Astrocyte of the spinal cord (primary cell): ENCODE measurements around the gene AFG3L2.

Experiments
- DNase-seq: peaks from one replicate; pipeline ENCODE4 v3.0.0; 2011; ENCODE audit warnings: low read depth, low spot score
- H3K4me3 ChIP-seq: 2 replicates; pipeline ENCODE4 v1.5.1; 2011; ENCODE audit warnings: low read depth, mild to moderate bottlenecking, low read length, moderate library complexity
- in situ Hi-C: cut with HindIII; loops from 2 replicates; pipeline ENCODE4 v1.10.0; 2017; ENCODE audit warnings: low sequenced_read_pairs
- TF ChIP-seq, protein P1 (sequence below): IDR thresholded peaks from 2 replicates; pipeline ENCODE4 v1.5.1; 2012; ENCODE audit warnings: low read depth, mild to moderate bottlenecking, low read length, inconsistent platforms

The AFG3L2 gene

DNA sequence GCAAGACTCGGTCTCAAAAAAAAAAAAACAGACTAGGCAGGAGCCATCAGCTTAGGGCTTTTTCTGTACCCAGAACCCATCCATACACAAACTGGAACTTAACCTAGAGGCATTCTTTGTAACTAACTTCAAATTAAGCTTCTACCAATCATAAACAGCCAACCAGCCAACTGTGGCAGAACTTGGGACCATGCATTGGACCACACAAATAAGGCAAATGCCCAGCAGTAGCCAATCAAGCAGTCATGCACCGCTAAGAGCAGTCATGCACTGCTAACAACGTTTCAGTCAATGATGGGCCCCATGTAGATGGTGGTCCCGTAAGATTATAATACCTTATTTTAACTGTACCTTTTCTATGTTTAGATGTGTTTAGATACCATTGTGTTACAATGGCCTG, 46.3 kb downstream of the AFG3L2 start:
- no peak for DNase-seq
- TF ChIP-seq, protein P1, sequence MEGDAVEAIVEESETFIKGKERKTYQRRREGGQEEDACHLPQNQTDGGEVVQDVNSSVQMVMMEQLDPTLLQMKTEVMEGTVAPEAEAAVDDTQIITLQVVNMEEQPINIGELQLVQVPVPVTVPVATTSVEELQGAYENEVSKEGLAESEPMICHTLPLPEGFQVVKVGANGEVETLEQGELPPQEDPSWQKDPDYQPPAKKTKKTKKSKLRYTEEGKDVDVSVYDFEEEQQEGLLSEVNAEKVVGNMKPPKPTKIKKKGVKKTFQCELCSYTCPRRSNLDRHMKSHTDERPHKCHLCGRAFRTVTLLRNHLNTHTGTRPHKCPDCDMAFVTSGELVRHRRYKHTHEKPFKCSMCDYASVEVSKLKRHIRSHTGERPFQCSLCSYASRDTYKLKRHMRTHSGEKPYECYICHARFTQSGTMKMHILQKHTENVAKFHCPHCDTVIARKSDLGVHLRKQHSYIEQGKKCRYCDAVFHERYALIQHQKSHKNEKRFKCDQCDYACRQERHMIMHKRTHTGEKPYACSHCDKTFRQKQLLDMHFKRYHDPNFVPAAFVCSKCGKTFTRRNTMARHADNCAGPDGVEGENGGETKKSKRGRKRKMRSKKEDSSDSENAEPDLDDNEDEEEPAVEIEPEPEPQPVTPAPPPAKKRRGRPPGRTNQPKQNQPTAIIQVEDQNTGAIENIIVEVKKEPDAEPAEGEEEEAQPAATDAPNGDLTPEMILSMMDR = no peak
- in situ Hi-C loops = no loop called here
- H3K4me3 ChIP-seq = no peak overlapping the region

DNA sequence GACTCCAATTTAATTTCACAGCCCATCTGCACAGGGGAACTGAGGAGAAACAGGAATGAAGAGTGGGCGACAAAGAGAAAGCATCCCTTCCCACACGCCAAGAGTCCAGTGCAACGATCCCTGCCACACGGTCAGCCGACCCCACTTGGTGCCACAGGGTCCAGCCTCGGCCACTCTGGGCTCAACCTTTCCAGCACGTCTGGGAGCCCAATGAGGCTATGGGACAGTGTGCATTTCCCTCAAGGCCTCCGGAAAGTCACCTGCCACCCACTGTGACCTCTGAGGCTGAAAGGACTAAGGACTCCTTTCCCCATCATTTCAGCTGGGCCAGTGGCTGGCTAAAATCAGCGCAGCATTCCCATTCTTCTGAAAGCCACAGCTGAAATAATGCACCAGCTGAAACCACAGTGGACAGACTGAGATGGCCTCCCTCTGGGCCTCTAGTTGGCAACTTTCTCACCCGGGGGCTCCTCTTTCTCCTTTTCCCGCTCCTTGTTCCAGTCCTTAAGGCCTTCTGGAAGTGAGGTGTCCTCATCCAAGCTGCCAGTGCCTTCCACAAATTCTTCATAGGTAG, 47.8 kb downstream of the AFG3L2 start:
- TF ChIP-seq, protein P1 = no peak

DNA sequence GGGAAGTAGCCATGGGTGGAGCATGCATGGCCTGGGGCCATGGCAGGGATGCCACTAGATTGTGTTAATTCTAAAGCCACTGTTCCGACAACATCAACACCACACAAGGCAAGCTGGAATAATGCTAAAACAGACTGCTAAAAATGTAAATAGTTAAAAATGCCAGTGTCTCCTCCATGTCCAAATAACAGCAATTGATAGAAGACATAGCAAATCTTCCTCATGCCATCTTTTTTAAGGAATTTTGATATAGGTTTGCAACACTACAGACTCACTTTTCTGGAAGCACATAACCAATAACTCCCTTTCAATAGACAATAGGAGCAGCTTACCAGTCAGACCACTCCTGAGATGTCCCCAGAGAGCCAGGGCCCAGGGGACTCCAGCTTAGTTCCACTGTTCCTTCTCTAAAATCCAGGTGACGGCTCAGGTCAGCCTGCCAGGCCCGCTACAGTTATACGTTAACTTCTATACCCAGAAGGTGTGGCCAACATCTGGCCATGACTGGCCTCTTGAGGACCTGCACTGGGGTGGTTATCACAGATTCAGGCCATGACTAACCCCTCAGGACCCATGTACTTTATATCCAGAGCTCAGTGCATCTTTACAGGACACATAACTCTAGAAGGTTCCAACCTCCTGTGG, 48.7 kb downstream of the AFG3L2 start:
- in situ Hi-C loops = no loop called here
- no peak for DNase-seq

More for the DNA sequence above, 47.8 kb downstream of the AFG3L2 start:
- in situ Hi-C loops = no loop called here
- DNase-seq = no peak
- H3K4me3 ChIP-seq = no peak overlapping the region

DNA sequence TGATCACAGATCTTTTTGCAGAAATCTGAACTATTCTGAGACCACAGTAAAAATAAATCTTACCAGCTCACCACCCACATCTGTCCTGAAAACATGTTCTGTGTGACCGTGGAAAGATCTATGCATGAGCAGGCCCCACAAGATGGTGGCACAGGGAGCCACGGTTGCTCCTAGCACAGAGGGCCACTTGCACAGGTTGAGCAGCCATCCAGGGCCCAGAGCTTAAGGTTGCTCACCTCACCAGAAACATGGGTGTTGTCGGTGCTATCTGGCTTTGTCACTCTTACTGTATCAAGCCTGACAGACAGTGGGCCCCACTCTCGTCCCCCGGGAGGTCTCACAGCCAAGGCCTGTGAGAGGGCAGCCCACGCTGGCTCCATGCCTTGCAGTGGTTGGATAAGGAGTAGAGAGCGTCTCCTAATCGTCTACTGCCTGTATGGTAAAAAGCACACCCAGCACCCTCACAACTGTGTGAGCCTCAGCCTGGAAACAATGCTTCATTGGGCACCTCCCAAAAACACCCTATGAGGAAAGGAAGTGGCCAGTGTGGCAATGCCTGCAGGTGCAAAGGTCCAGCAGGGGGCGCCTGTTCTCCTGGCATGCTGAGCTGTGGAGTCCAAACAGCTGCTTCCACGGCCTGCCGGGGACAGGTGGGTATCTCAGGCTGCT, 49.4 kb downstream of the AFG3L2 start:
- in situ Hi-C loops = no loop called here
- peak; percentile 66 for DNase-seq
- no peak overlapping the region for H3K4me3 ChIP-seq
- TF ChIP-seq, protein P1 = peak; percentile 92

More for the DNA sequence above, 48.7 kb downstream of the AFG3L2 start:
- TF ChIP-seq, protein P1 = no peak
- no peak overlapping the region for H3K4me3 ChIP-seq

DNA sequence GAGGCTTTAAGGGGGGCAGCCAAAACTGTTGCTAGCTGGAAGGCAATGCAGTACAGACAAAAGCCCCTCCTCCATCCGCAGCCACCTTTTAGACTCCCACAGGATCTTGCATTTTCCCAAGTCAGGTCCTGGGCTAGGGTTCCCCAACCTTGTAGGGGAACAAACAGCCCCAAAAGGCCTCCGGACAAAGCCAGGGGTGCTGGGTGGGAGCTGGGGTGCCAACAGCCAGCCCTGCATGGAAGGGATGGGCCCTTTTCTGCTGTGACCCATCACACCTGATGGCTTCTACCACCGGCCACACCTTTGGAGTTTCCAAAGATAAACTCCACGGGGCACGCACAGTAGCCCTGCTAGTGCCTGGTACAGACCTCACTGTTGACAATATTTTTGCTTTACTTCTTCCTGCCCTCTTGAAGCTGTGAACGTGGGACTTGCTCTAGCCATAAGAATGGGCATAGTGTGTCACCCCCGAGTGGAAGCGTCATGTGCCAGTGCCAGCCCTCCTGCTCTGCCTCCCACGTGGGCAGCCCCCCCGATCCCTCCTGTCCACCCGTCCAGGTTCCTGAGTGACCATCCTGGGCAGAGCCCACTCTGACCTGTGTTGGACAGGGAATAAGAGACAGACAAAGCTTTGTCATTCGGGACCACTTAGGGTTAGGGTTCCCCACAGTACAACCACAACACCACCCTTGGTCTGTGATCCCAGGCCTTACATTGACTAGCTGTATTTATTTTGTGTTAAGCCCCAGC, 50.1 kb downstream of the AFG3L2 start:
- in situ Hi-C loops = no loop called here
- TF ChIP-seq, protein P1 = no peak
- no peak for DNase-seq
- H3K4me3 ChIP-seq = no peak overlapping the region

DNA sequence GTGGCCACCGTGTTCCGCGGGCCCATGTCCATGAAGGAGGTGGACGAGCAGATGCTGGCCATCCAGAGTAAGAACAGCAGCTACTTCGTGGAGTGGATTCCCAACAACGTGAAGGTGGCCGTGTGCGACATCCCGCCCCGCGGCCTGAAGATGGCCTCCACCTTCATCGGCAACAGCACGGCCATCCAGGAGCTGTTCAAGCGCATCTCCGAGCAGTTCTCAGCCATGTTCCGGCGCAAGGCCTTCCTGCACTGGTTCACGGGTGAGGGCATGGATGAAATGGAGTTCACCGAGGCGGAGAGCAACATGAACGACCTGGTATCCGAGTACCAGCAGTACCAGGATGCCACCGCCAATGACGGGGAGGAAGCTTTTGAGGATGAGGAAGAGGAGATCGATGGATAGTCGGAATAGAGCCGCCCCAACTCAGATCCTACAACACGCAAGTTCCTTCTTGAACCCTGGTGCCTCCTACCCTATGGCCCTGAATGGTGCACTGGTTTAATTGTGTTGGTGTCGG, 51.2 kb downstream of the AFG3L2 start:
- H3K4me3 ChIP-seq = no peak overlapping the region
- in situ Hi-C loops = no loop called here
- TF ChIP-seq, protein P1 = no peak
- DNase-seq = no peak
